ENCODE results near the gene ZNF823.

DNA sequence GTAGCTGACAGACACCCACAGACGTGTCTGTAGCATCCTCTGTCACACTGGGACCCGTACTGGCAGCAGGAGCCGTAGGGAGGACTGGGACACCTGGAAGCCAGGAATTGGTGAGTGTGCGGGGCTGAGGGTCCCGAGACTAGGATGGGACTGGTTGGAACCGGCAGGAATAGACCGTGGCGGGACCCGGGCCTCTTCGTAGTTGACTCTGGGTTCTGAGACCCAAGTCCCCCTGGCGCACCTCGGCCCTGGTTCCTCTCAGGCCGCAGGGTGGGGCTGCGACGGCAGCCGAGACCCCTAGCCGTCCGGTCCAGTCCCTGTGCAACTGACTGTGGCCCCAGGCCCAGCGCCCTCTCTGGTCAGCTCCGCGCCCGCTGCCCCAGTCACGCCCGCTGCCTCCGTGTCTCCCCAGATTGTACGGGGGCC, 64.7 kb downstream of the ZNF823 start:
- TF ChIP-seq, protein P1, sequence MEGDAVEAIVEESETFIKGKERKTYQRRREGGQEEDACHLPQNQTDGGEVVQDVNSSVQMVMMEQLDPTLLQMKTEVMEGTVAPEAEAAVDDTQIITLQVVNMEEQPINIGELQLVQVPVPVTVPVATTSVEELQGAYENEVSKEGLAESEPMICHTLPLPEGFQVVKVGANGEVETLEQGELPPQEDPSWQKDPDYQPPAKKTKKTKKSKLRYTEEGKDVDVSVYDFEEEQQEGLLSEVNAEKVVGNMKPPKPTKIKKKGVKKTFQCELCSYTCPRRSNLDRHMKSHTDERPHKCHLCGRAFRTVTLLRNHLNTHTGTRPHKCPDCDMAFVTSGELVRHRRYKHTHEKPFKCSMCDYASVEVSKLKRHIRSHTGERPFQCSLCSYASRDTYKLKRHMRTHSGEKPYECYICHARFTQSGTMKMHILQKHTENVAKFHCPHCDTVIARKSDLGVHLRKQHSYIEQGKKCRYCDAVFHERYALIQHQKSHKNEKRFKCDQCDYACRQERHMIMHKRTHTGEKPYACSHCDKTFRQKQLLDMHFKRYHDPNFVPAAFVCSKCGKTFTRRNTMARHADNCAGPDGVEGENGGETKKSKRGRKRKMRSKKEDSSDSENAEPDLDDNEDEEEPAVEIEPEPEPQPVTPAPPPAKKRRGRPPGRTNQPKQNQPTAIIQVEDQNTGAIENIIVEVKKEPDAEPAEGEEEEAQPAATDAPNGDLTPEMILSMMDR (IDR thresholded peaks at IDR 0.05) = no peak
- TF ChIP-seq POLR2A (IDR thresholded peaks at IDR 0.05) (no peak), POLR2AphosphoS5 (IDR thresholded peaks at IDR 0.05) (no peak)
